ENCODE measurements around the gene RASA3.
"Not testable (repeated sequence)": the region's sequence is repeated elsewhere in the genome, so short reads cannot be mapped to it uniquely, and the experiment has no call there.

The RASA3 gene

GRCh38 chr13:114120591-114121011 is 11.8 kb downstream of the RASA3 start:
- intact Hi-C loops (cut with DNase I), result no loop called here

DNA sequence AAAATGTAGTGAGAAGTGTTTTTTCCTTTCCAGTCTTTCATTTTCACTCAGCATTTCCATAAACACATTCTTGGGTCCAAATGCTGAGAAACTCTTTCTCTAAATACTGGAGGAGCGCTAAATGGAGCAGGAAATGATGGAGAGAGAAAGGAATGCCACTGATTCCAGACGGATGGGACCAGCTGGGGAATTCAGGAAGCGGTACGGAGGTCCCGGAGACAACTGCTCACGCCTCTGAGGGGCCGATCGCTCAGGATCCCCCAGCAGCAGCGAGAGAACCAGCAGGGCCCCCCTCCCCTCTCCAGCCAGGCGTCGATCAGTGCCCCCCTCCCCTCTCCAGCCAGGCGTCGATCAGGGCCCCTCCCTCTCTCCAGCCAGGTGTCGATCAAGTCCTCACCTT is 13.2 kb downstream of the RASA3 start:
- DNase-seq, result peak in 1 of 42 donors; percentile 6
- intact Hi-C loops (cut with DNase I), result no loop called here

More at GRCh38 chr13:114120591-114121011, 11.8 kb downstream of the RASA3 start:
- DNase-seq, result peak in 1 of 42 donors; percentile 2

DNA sequence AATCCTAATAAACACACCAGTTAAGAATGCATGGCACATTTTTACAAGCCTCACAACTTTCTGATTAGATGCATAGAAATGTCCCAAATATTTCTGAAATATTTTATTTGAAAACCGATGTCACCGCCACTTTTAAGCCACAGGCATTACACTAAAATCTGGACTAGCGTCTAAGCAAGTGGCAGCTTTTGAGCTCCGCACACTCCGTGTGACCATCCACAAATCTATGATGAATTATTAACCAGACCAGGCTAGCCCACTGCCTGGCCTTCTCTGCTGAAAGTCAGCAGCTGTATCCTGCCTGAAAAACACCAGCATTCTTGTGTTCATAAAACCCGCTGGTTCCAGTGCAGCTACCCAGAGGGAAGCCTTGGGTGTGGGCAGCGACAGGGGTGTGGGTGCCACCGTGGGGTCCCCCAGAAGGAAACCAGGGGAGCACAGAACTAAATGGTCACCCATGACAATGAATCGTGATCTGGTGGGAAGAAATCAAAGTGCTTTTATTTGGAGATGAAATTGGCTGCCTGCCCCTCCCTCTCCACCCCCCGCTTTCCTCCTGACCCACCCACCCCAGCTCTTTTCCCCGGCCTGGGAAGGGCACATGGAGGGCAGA is 13.8 kb downstream of the RASA3 start:
- intact Hi-C loops (cut with DNase I), result no loop called here
- peak in 7 of 42 donors; percentile 1 to 27 (median 11) for DNase-seq

GRCh38 chr13:114118086-114118485 is 14.3 kb downstream of the RASA3 start:
- DNase-seq, result peak in 9 of 42 donors; percentile 1 to 42 (median 8)
- intact Hi-C loops (cut with DNase I), result no loop called here

DNA sequence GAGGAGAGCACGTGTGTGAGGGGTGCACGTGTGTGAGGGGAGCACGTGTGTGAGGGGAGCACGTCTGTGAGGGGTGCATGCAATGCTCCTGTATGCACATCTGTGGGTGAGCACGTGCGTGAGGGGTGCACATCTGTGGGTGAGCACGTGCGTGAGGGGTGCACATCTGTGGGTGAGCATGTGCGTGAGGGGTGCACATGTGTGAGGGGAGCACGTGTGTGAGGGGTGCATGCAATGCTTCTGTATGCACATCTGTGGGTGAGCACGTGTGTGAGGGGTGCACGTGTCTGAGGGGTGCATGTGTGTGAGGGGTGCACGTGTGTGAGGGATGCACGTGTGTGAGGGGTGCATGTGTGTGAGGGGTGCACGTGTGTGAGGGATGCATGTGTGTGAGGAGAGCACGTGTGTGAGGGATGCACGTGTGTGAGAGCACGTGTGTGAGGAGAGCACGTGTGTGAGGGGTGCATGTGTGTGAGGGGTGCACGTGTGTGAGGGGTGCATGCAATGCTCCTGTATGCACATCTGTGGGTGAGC is 15.0 kb downstream of the RASA3 start:
- DNase-seq, result peak in 4 of 42 donors; percentile 3 to 16 (median 8)
- intact Hi-C loops (cut with DNase I), result not testable (repeated sequence)

- intact Hi-C loops (cut with DNase I), result no loop called here
- peak in 2 of 42 donors; percentile 2 to 4 for DNase-seq
These were observed 15.7 kb downstream of the RASA3 start for GRCh38 chr13:114116734-114117133.

DNA sequence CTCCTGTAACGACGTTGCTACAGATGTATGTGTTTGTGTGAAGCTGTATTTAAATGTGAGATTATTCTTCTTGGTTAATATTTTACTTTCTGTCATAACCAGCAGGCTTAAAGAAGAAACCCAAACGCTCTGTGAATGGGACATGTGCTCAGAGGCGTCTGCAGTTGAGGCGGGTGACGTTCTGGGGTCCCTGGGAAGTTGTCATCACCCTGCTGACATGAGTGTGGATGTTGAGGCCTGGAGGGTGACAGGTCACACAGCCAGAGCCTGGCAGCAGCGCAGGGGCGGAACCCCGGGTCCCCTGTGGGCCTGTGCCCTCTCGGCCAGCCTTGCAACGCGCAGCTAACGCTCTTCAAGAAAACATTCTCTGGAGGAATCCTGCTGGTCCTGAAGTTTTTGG is 16.6 kb downstream of the RASA3 start:
- intact Hi-C loops (cut with DNase I), result no loop called here
- peak in 8 of 42 donors; percentile 4 to 29 (median 10) for DNase-seq

GRCh38 chr13:114115191-114115671 is 17.2 kb downstream of the RASA3 start:
- intact Hi-C loops (cut with DNase I), result no loop called here
- peak in 18 of 42 donors; percentile 1 to 45 (median 14) for DNase-seq

- intact Hi-C loops (cut with DNase I), result not testable (repeated sequence)
- DNase-seq, result peak in 4 of 42 donors; percentile 10 to 26 (median 11)
These were observed 17.8 kb downstream of the RASA3 start for GRCh38 chr13:114114666-114115065.

GRCh38 chr13:114114006-114114640 is 18.3 kb downstream of the RASA3 start:
- intact Hi-C loops (cut with DNase I), result no loop called here
- peak in 7 of 42 donors; percentile 1 to 16 (median 4) for DNase-seq

- DNase-seq, result not testable (repeated sequence)
These were observed 19.0 kb downstream of the RASA3 start for GRCh38 chr13:114113395-114113794.

DNA sequence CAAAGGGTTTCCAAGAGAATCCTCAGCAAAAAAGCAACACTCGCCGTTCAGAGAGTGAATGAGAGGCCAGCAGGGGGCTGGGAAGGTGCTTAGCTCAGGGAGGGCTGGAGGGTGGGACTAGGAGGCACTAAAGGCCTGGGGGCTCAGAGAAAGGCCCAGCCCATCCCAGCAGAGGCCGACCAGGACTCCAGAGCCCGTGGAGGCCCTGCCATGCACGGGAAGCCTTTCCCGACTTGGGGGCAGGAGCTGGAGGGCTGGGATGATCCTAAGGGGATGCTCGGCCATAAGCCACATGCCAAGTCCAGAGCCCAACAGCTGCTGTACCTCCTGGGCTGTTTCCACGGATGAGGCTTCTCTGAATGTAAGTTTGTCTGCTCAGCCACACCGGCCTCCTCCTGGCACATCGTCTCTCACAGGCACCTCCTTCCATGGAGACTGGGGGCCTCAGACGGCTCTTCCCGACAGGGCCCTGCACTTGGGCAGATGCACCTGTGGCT is 19.5 kb downstream of the RASA3 start:
- DNase-seq, result peak in 10 of 42 donors; percentile 3 to 18 (median 12)
- intact Hi-C loops (cut with DNase I), result no loop called here

More at GRCh38 chr13:114113395-114113794, 19.0 kb downstream of the RASA3 start:
- intact Hi-C loops (cut with DNase I), result not testable (repeated sequence)

GRCh38 chr13:114112231-114112825 is 20.1 kb downstream of the RASA3 start:
- intact Hi-C loops (cut with DNase I), result no loop called here
- DNase-seq, result peak in 11 of 42 donors; percentile 2 to 29 (median 6)

DNA sequence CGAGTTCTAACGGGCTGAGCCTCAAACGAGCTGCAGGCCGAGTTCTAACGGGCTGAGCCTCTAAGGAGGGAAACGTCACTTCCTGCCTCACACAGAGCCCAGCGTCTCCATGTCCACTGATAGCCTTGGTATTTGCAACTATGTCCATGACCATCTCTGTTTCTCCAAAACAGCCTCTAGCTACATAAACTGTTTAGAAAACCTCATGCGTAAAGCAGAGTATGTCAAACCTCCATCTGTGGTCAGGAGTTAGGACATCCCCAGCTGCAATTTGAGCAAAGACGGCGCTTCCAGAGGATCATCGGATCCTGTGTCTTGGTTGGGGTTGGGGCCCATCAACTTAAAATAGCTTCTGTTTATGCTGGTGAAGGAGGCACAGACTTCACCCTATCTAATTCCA is 20.8 kb downstream of the RASA3 start:
- DNase-seq, result peak in 3 of 42 donors; percentile 1
- intact Hi-C loops (cut with DNase I), result no loop called here

DNA sequence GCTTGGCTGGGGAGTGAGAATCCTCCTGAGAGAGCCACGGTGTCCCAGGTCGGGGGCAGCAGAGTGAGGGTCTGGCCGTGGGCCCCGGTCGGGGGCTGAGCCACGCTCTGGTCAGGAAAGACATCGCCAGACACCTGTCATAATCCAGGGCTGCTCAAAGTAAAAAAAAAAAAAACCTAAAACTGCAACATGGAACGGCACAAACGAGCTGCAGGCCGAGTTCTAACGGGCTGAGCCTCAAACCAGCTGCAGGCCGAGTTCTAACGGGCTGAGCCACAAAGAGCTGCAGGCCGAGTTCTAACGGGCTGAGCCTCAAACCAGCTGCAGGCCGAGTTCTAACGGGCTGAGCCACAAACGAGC is 21.6 kb downstream of the RASA3 start:
- DNase-seq; intact Hi-C loops (cut with DNase I): not testable (repeated sequence)

DNA sequence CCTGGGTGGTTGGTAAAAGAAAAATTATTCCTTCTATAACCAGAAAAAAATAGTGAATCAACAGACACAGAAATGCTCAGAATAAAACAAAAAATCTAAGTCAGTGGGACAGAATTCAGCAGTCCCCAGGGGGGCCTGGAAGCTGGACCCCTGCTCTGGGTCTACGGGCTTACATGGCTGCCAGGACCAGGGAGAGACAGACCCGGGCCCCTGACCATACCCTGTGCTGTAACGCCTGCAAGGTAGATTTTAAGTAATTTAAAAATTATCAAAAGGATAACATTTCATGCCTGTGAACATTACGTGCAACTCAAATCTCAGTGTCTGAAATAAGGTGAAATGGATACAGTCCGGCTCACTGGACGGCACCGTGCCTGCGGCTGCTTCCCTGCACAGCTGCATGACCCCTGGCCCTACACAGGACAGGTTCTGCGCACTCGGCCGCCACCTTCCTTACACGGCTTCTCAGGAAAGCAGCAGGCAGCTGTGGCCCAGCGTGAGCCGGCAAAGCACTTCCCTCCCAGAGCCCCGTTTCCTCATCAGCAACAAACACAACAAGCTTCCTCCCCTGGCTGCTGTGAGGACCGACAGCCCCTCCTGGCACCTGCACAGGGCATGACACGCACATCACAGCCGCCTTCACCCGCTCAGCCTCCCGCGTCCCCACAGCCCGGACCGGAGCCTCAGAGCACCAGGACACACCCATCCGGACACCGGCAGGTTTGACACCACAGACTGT is 22.2 kb downstream of the RASA3 start:
- intact Hi-C loops (cut with DNase I), result no loop called here
- peak in 22 of 42 donors; percentile 10 to 58 (median 36) for DNase-seq

- DNase-seq, result peak in 36 of 42 donors; percentile 37 to 78 (median 64)
- intact Hi-C loops (cut with DNase I), result no loop called here
These were observed 22.8 kb downstream of the RASA3 start for GRCh38 chr13:114109641-114110041.

- peak in 15 of 42 donors; percentile 4 to 42 (median 15) for DNase-seq
- intact Hi-C loops (cut with DNase I), result no loop called here
These were observed 23.5 kb downstream of the RASA3 start for GRCh38 chr13:114108894-114109293.

All from head of caudate nucleus (tissue), 42 donors.